ENCODE results near the gene BBX.

Gene BBX

DNA sequence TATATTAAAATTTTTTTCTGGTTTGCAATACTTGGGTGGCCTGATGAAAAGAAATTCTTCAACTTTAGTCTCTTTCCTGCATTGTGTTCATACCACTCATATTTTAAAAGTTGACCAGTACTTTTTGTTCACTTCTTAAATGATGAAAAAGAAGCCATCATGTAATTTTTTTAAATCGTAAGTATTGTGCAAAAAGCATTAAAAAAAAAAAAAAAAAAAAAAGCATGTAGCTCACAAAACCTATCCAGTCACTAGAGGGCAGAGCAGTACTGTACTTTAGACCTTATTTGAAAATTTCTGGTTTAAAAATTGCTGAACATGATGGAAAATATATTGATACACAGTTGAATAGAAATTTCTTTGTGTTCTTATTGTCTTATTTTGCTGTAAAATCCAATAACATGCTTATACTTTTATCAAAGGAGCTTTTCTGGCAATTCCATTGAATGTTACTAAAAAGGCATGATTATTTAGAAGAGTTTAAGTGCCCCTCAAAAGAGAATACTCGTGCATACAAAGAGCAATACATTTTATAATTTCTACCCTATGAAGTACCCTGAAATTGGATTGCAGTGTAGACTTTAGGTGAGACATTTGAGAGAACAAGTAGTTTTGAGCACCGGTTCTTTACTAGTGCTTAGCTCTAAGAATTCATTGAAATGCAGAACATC is 137.7 kb downstream of the BBX start:
- DNase-seq, result peak; percentile 22

DNA sequence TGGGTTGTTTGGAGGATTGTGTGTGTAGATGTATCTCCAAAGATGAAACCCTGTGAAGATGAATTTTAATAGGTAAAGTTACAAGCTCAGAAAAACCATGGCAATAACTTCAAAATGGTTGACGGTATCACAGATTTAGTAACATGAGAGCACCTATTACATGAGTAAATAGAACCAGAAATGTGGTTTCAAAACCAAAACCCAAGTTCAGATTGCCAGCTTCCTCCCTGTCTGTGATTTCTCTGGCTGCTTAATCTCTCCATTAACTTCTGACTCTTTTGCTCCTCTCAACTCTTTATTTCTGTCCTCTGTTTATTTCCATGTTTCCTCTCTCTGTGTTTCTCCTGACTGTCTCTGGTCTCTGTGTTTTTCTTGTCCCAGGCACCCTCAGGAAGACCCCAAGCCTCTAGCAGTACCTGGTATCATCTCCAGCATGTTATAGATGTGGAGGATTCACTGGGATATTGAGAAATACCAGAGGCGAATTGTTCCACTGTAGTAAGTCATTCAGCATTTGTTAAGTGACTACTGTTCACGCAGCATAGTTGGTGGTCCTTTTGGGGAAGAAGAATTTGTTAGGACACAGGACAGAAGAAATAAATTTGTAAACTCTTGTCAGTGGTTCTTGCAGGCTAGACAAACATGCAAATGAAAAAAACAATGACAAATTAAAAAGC is 138.8 kb downstream of the BBX start:
- DNase-seq, result no peak

DNA sequence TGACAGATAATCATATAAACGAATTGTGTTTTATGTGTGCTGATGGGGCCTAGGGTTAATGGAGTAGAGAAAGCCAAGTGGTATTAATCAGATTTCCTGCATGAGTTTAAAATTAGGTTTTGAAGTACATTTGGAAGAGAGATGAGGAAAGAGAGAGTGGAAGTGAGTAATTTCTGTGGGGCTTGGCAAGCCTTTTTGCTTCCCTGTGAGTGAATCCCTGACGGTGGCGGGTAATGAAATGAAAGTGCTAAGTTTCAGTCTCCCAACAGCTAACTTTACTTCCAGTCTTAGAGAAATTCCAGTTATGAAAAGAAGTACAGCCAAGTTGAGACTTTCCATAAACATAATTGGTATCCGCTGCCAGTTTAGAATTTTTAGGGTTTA is 139.4 kb downstream of the BBX start:
- no peak for DNase-seq

DNA sequence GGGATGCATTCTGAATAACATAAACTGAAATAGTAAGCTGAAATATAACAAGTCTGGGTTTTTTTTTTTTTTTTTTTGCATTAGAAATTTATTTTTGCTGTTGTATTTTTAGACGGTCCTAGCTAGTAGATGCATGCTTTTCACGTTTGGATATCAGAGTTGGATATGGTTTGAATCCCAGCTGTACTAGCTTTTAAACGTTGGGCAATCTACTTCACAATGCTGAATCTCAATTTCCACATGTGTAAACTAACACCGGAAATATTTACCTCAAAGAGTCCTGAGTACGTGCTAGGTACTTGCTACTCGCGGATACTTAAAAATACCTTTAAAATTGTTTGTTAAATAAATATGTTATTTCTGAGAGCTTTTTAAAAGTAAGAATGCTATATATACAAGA is 139.8 kb downstream of the BBX start:
- no peak for DNase-seq

DNA sequence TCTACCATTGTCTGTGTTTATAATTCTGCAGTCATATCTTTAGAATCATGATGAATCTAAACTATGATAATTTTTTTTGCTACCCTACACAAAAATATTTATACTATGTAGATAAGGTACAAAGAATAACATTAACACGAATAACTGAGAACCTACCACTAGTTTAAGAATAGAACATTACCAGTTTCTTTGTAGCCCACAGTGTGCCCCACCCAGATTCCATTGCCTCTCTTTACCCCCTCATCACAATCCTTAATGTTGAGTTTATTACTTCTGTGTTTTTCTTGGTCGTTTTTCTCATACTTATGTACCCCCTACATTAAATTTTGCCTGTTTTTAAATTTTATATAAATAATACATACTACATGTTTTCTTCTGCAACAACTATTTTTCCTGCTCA is 140.5 kb downstream of the BBX start:
- no peak for DNase-seq

DNA sequence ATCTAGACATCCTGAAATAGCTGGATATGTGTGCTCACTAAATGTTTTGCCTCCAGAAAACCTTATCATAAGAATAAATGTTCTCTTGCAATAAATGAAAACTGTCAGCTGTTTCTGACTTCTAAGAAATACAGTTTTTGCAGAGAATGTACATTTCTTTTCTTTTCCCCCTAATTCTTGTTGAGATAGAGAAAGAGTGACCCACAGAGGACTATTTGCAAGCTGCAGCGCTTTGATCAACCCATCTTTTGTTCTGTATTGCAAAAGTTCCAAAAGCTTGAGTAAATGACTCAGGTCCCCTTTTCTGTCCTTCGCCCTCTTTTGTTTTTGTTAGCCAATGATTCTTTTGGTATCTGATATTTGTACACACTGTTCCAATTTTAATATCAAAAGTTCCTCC is 141.9 kb downstream of the BBX start:
- no peak for DNase-seq

DNA sequence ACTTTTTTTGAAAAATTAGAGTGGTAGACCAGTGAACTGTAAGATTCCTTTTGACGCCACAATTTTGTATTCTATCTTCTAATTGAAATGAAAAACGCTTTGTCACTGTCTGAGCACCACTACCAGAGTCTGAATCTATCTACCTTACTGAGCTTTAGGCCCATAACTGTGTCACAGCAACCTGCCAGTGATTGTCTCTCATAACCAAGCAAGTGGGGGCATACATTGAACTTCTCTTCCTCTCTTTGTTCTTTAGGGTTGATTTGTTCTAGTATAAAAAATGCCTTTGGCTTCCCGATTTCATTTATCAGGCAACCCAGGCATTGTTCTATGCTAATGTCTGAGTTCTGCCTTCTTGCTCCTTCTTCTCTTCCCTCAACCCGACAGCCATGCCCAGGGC is 142.6 kb downstream of the BBX start:
- DNase-seq, result no peak

DNA sequence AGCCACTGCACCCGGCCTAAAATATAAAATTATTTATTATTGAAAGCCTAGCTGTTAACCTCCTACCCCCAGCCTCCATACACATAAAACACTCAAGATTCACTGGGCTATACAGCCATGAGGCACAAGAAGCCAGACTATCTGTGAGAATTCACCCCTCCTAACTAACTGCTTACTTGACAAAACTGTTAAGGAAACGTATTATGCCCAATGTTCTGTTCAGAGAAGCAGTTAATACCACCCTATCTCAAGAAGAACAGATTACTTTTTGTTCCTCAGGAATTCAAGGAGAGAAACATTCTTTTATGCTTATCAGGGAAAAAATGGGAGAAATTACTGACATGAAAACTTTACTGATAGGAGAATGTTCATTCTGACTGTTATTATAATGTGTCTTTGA is 144.1 kb downstream of the BBX start:
- no peak for DNase-seq

DNA sequence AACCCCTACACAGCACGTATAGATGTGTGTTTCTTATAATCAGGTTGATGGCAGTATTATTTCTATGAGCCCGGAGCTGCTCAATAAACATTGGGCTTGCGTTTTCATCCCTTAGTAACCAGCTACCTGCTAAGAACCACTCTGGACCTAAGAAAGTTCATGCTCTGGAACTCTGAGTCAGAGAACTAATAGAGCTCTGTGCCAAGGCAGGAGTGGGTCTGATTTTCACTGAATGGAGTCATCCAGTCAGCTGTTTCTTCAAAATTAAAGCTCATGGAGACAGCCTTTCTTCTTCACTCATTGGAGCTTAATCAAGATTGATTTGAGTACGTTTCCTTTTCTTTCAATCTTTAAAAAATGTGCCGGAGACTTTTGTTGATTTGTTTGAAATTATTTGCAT is 145.7 kb downstream of the BBX start:
- DNase-seq, result no peak

DNA sequence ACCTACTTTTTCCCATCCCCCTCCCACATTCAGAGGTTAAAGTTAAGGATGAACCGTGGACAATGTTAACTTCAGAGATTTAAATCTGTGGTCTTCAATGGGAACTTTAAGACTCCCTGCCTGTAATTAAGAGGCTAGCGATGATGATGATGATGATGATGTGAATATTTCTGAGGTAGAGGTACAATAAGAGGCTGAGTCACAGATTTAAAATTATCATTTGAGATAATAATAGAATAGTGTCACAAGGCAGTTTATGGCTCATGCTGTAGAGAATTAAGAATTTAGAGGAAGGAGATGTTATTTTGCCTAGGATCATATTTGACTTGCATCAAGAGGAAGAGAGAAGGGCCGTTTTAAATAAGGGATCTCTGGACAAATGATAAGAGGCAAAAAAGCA is 146.2 kb downstream of the BBX start:
- no peak for DNase-seq

DNA sequence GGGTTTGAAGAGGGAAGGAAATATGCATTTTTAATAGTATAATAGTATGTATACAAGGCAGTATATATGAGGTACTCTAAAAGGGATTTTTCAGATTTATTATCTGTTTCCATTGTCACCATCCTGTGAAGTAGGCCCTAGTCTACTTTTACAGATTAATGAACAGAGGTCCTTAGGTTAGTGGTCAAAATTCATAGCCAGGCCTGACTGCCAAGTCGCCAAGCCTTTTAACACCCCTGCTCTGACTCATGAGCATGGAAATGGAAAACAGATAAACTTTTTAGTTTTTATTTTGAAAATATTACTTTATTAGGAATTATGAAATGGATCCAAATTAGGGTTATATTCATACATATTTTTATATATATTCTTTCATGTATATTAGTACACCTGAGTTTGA is 146.9 kb downstream of the BBX start:
- DNase-seq, result no peak

DNA sequence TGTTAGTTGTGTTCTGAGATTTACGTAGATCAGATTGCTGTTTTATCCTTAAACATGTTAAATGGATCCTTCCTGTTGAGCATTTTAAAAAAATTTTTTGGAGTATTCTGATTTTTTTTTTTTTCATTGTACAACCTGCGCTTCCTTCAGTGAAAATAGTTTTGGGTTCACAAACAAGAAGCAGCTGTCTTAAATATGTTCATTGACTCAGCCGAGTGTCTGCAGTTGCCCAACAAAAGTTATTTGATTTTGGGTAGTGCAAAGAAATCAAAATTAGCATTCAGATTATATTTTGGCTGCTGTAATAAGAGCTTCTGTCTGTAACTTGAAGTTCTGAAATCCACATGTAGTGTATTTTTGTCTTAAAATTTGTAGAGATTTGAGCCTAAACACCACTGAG is 148.2 kb downstream of the BBX start:
- DNase-seq, result no peak

DNA sequence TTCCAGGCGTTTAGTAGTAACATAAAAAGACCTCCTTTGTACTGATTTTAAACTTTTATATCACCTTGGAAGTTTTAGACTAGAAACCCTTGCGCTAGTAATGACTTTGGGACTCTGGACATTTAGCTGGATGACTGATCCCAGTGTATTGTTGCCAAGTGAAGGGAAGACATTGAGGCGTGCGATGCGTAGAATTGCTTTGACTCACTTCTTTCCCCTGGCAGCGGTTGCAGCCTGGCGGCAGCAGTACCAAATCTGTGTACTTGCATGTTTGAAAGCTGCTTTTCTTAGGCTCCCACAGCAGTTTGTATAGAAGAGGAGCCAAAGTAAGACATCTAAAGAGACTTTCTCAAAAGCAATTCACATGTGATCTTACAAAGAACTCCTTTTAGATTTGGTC is 151.6 kb downstream of the BBX start:
- no peak for DNase-seq

DNA sequence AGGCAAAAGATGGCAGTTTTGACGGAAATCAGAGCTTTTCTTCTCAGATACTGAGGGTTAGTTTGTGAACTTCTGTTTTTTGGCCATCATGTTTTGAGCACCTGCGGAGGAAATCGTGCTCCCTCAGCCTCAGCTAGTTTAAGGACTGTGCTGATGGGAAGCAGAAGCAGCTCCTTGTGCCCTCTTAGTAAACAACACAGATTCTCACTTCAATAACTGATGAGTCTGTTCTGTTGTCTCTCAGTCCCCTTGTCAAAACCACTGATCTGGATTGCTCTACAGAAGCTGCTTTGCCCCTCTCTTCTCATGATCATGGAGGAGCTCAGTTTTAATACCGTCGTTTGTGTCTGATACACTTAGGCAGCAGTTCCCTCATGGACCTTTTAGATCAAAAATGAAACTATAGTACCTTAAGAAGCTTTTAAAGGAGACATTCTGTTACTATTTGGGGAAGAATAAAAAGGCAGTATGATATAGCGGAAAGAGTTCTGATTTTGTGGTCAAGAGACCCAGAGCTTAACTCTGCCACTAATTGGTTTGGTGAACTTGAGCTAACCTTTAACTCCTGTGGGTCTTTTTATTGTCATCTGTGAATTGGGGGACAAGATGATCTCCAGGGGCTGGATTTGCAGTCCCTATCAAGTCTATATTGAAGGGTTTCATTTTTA is 152.6 kb downstream of the BBX start:
- no peak for DNase-seq

DNA sequence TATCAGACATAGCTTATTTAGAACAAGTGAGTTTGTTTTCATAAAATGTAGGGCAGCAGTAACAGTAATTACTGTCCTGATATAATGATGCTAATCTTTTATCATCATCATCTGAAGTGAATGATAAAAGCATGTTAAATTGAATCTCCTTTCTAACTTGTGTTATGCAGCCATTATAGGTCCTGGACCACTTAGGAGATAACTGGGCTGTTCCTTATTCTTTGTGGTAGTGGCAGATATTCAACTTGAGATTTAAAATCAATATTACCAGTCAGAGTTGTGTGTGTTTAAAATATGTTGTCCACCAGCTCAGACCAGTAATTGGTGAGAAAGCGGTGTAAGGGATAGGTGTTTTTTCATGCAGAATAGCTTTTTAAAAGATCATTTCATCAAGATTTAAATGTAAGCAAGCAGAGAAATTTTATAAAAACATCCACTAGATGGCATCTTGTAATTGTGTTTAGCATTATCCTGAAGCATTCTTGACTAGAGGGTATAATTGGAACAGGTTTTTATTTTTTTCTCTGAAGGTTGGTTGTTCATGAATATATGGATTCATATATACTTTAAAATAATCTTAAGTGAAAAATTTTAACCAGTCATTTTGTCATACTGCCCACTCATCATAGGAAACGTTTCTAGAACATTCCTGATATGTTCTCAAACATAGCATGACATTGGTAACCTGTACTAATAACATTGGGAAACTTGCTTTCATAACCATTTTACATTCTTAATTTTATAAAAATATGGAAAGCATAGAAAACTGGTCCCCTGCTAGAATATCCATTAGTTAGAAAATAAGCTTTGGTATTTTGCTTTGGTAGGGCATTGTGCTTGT is 153.9 kb downstream of the BBX start:
- no peak for DNase-seq

DNA sequence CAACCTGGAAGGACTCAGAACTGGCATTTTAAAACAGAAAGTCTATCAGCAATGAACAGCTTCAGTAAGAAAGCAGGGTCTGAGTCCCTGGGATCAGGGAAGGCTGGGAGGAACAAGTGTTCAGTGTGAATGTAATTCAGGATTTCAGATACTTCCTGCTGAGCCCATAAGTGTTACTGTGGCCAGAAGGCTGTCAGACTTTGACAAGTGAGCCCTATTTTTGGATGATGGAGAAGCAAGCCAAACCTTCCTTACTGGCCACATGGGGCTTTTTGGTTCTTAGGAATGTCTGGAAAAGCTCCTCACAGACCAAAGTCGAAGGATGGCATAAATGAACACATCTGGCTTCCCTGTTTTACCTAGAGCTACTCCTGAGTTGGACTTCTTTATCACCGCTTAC is 157.2 kb downstream of the BBX start:
- no peak for DNase-seq

DNA sequence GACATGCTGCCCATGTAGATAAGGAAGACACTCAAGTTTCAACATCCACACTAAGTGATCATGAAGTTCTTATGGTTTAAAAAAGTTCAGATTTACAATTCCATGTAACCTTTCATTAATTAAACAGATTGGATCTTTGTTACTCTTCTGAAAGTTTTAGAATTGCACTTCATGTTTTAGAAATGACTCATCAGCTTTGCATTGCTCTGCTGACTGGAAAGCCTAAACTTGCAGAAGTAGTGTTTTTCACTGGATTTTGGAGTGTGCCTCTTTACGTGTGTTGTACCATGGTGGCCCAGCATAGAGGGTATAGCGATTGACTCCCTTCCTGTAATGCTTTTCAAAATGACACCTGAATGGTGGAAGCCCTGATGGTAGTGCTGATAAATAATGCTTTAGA is 157.9 kb downstream of the BBX start:
- no peak for DNase-seq

DNA sequence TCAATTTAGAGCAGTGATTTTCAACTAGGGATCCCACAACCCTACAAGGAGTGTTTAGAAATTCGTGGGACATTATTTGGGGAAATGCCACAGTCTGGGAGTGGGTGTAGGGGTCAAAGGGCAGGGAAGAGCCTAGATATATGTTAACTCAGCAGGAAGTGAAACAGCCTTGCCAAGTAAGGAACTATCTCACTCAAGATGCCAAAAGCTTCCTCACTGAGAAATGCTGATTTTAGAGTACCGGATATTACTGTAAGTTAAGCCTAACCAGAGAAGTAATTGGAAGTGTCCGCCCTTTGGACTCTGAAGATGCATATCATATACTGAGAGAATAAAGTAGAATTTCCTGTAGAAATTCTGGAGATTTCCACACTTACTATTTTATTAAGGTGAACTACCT is 158.6 kb downstream of the BBX start:
- no peak for DNase-seq

DNA sequence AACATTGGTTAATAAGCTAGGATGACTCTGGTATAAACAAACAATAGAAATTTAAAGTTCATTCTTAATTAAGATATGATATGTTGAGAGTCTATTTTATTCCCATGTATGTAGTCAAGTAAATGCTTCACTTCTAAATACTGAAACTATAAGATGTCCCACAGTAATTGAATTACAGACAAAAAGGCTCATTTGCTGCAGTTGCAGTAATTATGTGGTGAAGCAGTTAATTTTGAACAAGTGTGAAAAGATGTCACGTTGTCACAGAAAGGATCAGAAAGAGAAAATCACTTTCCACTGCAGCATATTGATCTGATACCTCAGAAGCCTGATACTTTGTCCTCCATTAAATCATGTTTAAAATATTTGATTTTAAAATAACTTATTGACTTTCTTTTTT is 159.8 kb downstream of the BBX start:
- DNase-seq, result no peak

DNA sequence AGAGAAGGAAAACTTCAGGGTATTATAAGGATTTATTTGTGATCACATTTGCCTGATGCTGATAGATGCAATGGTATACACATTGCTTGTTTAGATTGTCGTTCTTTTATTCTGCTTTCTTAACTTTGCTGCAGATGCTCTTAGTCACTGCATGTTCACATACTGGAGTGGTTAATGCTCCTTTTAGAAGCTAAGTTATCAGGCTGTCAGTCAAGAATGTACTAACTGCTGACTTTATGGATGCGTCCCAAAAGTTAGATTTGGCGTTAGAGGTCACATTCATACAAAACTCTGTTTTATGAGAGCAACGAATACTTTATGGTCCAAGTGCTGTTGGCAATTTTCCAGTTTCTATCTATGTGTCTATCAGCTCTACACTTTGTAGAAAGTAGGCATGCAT is 160.7 kb downstream of the BBX start:
- no peak for DNase-seq

DNA sequence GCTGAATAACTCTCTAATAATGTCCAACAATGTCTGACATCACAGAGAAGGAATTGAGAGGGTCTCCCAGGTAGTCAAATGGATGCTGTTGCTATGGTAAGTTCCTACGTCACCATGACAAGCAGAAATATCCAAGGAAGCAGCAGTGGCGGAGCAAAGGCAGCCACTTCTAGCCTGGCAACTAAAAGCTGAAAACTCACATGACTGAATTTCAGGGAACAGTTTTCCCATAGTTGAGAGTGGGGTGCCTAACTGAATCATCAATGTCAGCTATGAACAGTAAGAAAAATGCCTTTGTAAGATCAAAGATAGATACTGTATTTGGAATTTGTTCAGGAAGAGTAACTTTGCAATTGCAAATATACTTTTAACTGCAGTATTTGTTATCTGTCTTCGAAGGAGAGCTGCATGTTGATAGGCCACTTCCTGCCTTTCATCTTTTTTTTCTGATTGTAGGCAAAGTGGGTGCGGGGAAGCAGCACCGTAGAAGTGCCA is 161.7 kb downstream of the BBX start:
- DNase-seq, result no peak

DNA sequence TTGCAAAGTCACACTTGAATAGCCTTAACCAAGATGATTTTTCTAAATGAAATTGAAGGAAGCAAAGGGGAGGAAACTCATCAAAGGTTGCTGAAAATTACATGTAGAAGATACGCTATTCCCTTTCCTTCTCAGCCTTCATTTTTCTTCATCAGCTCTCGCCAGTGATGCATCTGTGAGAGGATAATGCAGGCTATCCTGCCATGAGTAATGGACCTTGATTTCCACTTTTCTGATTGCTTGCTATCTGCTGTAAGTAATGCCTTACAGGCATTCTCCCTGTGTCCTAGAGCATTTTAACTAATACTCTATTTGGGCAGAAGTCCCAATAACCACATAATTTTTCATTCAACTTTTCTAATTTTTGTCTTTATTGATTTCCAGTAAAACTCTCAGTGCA is 162.6 kb downstream of the BBX start:
- no peak for DNase-seq

DNA sequence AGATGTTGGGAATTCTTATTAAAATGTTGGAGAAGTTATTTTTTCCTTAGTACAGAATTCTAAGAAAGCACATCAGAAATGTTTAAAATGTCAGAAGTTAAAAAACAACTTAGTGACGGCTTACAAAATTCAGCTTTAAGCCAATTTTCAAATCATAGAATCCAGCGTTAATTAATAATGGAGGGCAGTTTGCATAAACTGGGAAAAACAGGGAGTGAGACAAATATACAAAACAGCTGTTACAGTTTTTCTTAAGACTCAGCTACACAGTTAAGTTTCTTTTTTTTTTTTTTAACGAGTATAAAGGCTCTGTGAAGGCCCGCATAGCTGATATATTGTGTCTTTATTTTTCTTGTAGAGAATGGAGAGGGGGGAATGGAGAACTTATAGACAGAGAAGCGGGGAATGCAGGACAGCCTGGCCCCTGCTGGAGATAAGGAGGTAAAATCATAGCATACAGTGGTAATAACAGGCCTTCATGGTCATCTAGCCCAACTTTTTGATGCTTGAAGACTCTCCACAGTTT is 164.4 kb downstream of the BBX start:
- no peak for DNase-seq
